GM12878 (cell line): Measurements from ENCODE around the gene ADAM15. TPM values are rescaled to one million over a fixed set of nuclear protein-coding genes. Genes with fewer than 3 reads are reported as not detected.

Experiments
- ATAC-seq: fragments of 200-7000 bp; cut with Tn5 transposase; 3 replicates; pipeline ENCODE4 v1.9.1; 2020; ENCODE audit warnings: mild to moderate bottlenecking, moderate library complexity
- BruUV-seq: library from RNA; stranded (reverse); fragments of 400-500 nt; replicated peaks from 2 replicates; lab custom pipeline; 2021; lab: Mats Ljungman, UMichigan
- CTCF ChIA-PET: fragments of 300-600 bp; sonication (Branson Sonifier 250); formaldehyde crosslinking; extraction: SDS; loops from one replicate; lab custom pipeline; 2021; ENCODE audit warnings: inconsistent platforms; lab: Yijun Ruan, JAX
- POLR2A ChIA-PET: fragments of 350-600 bp; formaldehyde crosslinking; extraction: SDS; loops from one replicate; lab custom pipeline; 2021; ENCODE audit warnings: inconsistent platforms; lab: Charles Lee
- RAD21 ChIA-PET: fragments of 300-600 bp; sonication (Branson Sonifier 250); formaldehyde crosslinking; loops from one replicate; lab custom pipeline; 2023; ENCODE audit warnings: antibody characterized with exemption; ENCODE audit not compliant: unreplicated experiment; lab: Charles Lee
- SMC1A ChIA-PET: fragments of 300-600 bp; sonication (Branson Sonifier 250); formaldehyde crosslinking; loops from one replicate; lab custom pipeline; 2023; ENCODE audit not compliant: unreplicated experiment, uncharacterized antibody; lab: Charles Lee
- DNase-seq: peaks from one replicate; pipeline ENCODE4 v3.0.0-alpha.2; 2011; ENCODE audit warnings: low read depth, low spot score
- FAIRE-seq: peaks from 3 replicates; lab custom pipeline; 2011; peaks lifted over from hg19 to GRCh38; lab: Jason Lieb, UNC
- H2AFZ ChIP-seq: 2 replicates; pipeline ENCODE4 v1.6.0; 2011; ENCODE audit warnings: low read depth, low read length, control low read depth; ENCODE audit not compliant: control insufficient read depth
- H3K27ac ChIP-seq: 2 replicates; pipeline ENCODE4 v1.5.1; 2011; ENCODE audit warnings: control low read depth; ENCODE audit not compliant: control insufficient read depth, insufficient read depth
- H3K27me3 ChIP-seq, 2 experiments: replicated peaks in 1 of 2; 2 replicates each; pipeline versions ENCODE4 v1.6.0 to v1.6.1; 2011; ENCODE audit warnings: low read length in 1 of 2; ENCODE audit not compliant: control insufficient read depth in 2 of 2, insufficient read depth in 2 of 2
- H3K36me3 ChIP-seq, 2 experiments: 2 replicates each; pipeline ENCODE4 v1.5.1; 2011; ENCODE audit warnings: low read length in 1 of 2; ENCODE audit not compliant: control insufficient read depth in 2 of 2, insufficient read depth in 2 of 2
- H3K4me1 ChIP-seq: 2 replicates; pipeline ENCODE4 v1.6.1; 2011; ENCODE audit warnings: mild to moderate bottlenecking, low read length, moderate library complexity, mixed read lengths; ENCODE audit not compliant: control insufficient read depth, insufficient read depth
- H3K4me2 ChIP-seq: 2 replicates; pipeline ENCODE4 v1.6.0; 2011; ENCODE audit warnings: control low read depth; ENCODE audit not compliant: control insufficient read depth, insufficient read depth
- H3K4me3 ChIP-seq: fragments of 200-600 bp; sonication (generic); 2 replicates; pipeline ENCODE4 v1.5.1; 2016
- H3K79me2 ChIP-seq: 2 replicates; pipeline ENCODE4 v1.6.0; 2011; ENCODE audit warnings: low read length; ENCODE audit not compliant: control insufficient read depth, insufficient read depth
- H3K9ac ChIP-seq: 2 replicates; pipeline ENCODE4 v1.8.0; 2011; ENCODE audit warnings: low read length, control low read depth, mixed read lengths; ENCODE audit not compliant: control insufficient read depth, insufficient read depth
- H3K9me3 ChIP-seq: replicated peaks from 3 replicates; pipeline ENCODE4 v1.5.1; 2011; ENCODE audit warnings: mild to moderate bottlenecking, low read length; ENCODE audit not compliant: control insufficient read depth, insufficient read depth
- H4K20me1 ChIP-seq: 2 replicates; pipeline ENCODE4 v1.6.0; 2011; ENCODE audit not compliant: control insufficient read depth, insufficient read depth
- CBX3 ChIP-seq: fragments of 200-600 bp; sonication (generic); IDR thresholded peaks from 2 replicates; pipeline ENCODE4 v1.6.1; 2016; ENCODE audit warnings: low read depth, borderline replicate concordance
- E4F1 ChIP-seq: fragments of 450-650 bp; IDR thresholded peaks from 2 replicates; pipeline ENCODE4 v1.6.1; 2018; ENCODE audit warnings: borderline replicate concordance, mild to moderate bottlenecking; ENCODE audit not compliant: partially characterized antibody
- ESRRA ChIP-seq: IDR thresholded peaks from 2 replicates; pipeline ENCODE4 v1.6.1; 2012; ENCODE audit warnings: mild to moderate bottlenecking, low read length, improper control_type of control experiment
- FOS ChIP-seq: IDR thresholded peaks from 3 replicates; pipeline ENCODE4 v1.6.1; 2011; ENCODE audit warnings: borderline replicate concordance; ENCODE audit not compliant: insufficient read length; ENCODE audit errors: extremely low read depth
- GABPA ChIP-seq: IDR thresholded peaks from 2 replicates; pipeline ENCODE4 v1.6.1; 2014; ENCODE audit warnings: antibody characterized with exemption, low read depth, mild to moderate bottlenecking, inconsistent platforms
- HDAC2 ChIP-seq: fragments of 200-600 bp; sonication (generic); IDR thresholded peaks from 2 replicates; pipeline ENCODE4 v1.6.1; 2017
- IKZF1 ChIP-seq: fragments of 450-650 bp; conservative IDR thresholded peaks from 2 replicates; pipeline ENCODE4 v1.6.1; 2017; ENCODE audit warnings: antibody characterized with exemption, mild to moderate bottlenecking
- IKZF2 ChIP-seq, 2 experiments: fragments of 450-650 bp; IDR thresholded peaks; 2 replicates each; pipeline ENCODE4 v1.6.1; 2017; ENCODE audit warnings: mild to moderate bottlenecking in 2 of 2, moderate library complexity in 2 of 2
- MEF2B ChIP-seq: fragments of 450-650 bp; IDR thresholded peaks from 2 replicates; pipeline ENCODE4 v1.6.1; 2018; ENCODE audit warnings: mild to moderate bottlenecking, moderate library complexity; ENCODE audit not compliant: partially characterized antibody, poor library complexity, severe bottlenecking
- ZNF217 ChIP-seq: fragments of 450-650 bp; IDR thresholded peaks from 2 replicates; pipeline ENCODE4 v1.6.1; 2017; ENCODE audit warnings: antibody characterized with exemption, mild to moderate bottlenecking
- ZNF622 ChIP-seq: fragments of 450-650 bp; IDR thresholded peaks from 2 replicates; pipeline ENCODE4 v1.6.1; 2017; ENCODE audit warnings: mild to moderate bottlenecking, inconsistent platforms
- WGBS: methylation state at CpG from one replicate; pipeline ENCODE4 v1.1.6; 2016; ENCODE audit warnings: low lambda C conversion rate; ENCODE audit not compliant: insufficient replicate concordance, insufficient coverage; ENCODE audit errors: missing lambda C conversion rate; 5-methylcytosine and 5-hydroxymethylcytosine counted together
- in situ Hi-C: fragments of 300-500 bp; cut with MboI; formaldehyde crosslinking; loops from 9 replicates; pipeline ENCODE4 v1.14.3; 2018; ENCODE audit warnings: mixed read lengths
- intact Hi-C: fragments of 100-400 bp; cut with micrococcal nuclease; formaldehyde crosslinking; loops from one replicate; pipeline ENCODE4 v1.14.2; 2022; ENCODE audit not compliant: unreplicated experiment
- polyA plus RNA-seq, 11 experiments: library from polyadenylated mRNA; depleted of rRNA in 4 of 11; unstranded in 6 of 11; stranded (reverse) in 5 of 11; fragments of >200 nt; fragmentation: Nextera tagmentation in 4 of 11; fragmentation: Illumina TruSeq in 1 of 11; extraction: Ambion mirVana in 4 of 11; extraction: Trizol in 1 of 11; gene quantifications; 1 replicate in 1 of 11; 2 replicates in 10 of 11; pipeline versions ENCODE4 v1.2.1 to v1.2.3, GENCODE V29; 2011 to 2016; ENCODE audit warnings: inconsistent platforms in 2 of 11, missing spikeins in 2 of 11, low read depth in 1 of 11
- total RNA-seq, 4 experiments: library from RNA; depleted of rRNA in 3 of 4; stranded (reverse); fragments of >200 nt in 3 of 4; fragmentation: Illumina TruSeq in 1 of 4; extraction: Trizol in 1 of 4; gene quantifications; 2 replicates each; pipeline versions ENCODE4 v1.2.1 to v1.2.3, GENCODE V29; 2013 to 2021

Gene ADAM15
- total and polyA plus RNA-seq, 10 of the 15 experiments (the other 5 are each of a cell fraction or from before 2014, with no cell fraction given) = 0.29 to 38.8 (median 14.7) TPM

DNA sequence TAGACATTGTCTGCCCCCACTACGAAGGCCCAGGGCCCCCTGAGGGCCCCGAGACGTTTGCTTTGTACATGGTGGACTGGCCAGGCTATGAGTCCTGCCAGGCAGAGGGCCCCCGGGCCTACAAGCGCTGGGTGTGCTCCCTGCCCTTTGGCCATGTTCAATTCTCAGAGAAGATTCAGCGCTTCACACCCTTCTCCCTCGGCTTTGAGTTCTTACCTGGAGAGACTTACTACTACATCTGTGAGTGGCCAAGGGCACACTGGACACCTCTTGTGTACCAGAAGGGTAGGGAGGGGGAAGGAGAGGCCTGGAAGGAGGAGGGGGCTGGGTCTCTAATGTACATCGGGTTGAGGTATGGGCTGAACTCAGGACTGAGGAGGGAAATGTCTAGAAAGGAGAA is 15.7 kb downstream of the ADAM15 start:
- CTCF ChIA-PET = interaction anchor here (1.1 to 15.5 kb wide), 2 partner anchors 16 to 18 kb away, joined by 3 to 195 read pairs; partner anchors contain the start of gene ADAM15
- no peaks in the 10 kb centered on the region for H4K20me1 ChIP-seq
- ATAC-seq (no peak), FAIRE-seq (no peak), DNase-seq (no peak)
- H3K27ac ChIP-seq = no peak overlapping the region
- no peak overlapping the region for H3K4me3 ChIP-seq
- BruUV-seq = no TSS peak
- RAD21 ChIA-PET = interaction anchor here (4.7 kb wide), 1 partner anchor 18 kb away, joined by 63 read pairs; no protein-coding TSS in a partner anchor
- no peaks in the 10 kb centered on the region for H3K9me3 ChIP-seq
- 78% methylated on average over 8 of the region's 8 CpGs for WGBS
- no peaks in the 10 kb centered on the region for H3K27me3 ChIP-seq
- intact Hi-C loops = no loop called here
- H3K9ac ChIP-seq = no peak overlapping the region
- no peaks in the 10 kb centered on the region for H3K79me2 ChIP-seq
- H3K4me1 ChIP-seq = peaks cover 23% of the 10 kb centered on the region
- in situ Hi-C loops = no loop called here
- H2AFZ ChIP-seq = no peak overlapping the region
- H3K4me2 ChIP-seq = no peak overlapping the region
- POLR2A ChIA-PET = interaction anchor here (0.5 to 2.2 kb wide), 4 partner anchors 9 to 1504 kb away, joined by 3 to 7 read pairs (median 4); no protein-coding TSS in a partner anchor
- TF ChIP-seq GABPA = no peak
- TF ChIP-seq ZNF217 = no peak
- no peak for TF ChIP-seq E4F1
- TF ChIP-seq FOS = no peak
- TF ChIP-seq ZNF622 = no peak
- TF ChIP-seq IKZF1 = no peak
- no peak for TF ChIP-seq CBX3
- TF ChIP-seq ESRRA = no peak
- no peak for TF ChIP-seq IKZF2 (IDR thresholded peaks at IDR 0.05)
- no peak for TF ChIP-seq MEF2B
- TF ChIP-seq HDAC2 = no peak
- SMC1A ChIA-PET = interaction anchor here (1.8 kb wide), 1 partner anchor 18 kb away, joined by 4 read pairs; no protein-coding TSS in a partner anchor
- no peaks in the 10 kb centered on the region; a peak in 2 of 4 replicates for H3K36me3 ChIP-seq
